ENCODE data around the gene SLC25A47. TPM values are rescaled to one million over a fixed set of nuclear protein-coding genes. Genes with fewer than 3 reads are reported as not detected.

Gene SLC25A47
- under 1 TPM in 1 of 2 donors, not detected in 1; under 0.01 TPM for total RNA-seq

GRCh38 chr14:100323121-100323941, at the start of gene SLC25A47:
TSS of gene SLC25A47 (plus strand) at chr14:100323339. CDS start at chr14:100323415, 76 bp downstream.

GRCh38 chr14:100306101-100306997, 16.8 kb upstream of the SLC25A47 start, which contains the start of gene SLC25A29:
TSS of gene SLC25A29 (minus strand) at chr14:100306444. CDS start at chr14:100306232, 212 bp downstream.

GRCh38 chr14:100375963-100376735, 53.0 kb downstream of the SLC25A47 start, which contains the start of gene WDR25:
TSS of gene WDR25 (plus strand) at chr14:100376485.

Small RNA genes within 50 kb of the gene (small RNA-seq; reads per million reads assigned to genes)
- gene AL157871.3 (0.39 to 1.0 reads per million in 2 donors), gene MIR345 (2.6 to 3.3 reads per million in 2 donors), gene RN7SL523P (0 reads per million in 2 donors)

Other genes with a start within 250 kb of the SLC25A47 start
- not detected for gene DEGS2, start 163.7 kb upstream of the SLC25A47 start, total RNA-seq
- gene YY1, start 84.2 kb upstream of the SLC25A47 start, total RNA-seq: 10 to 100 TPM; 27.5 to 37.6 TPM
- gene SLC25A29, start 16.9 kb upstream of the SLC25A47 start, total RNA-seq: 10 to 100 TPM; 12.3 to 13.1 TPM
- 10 to 100 TPM; 17.3 to 17.6 TPM for gene WDR25, start 53.1 kb downstream of the SLC25A47 start, total RNA-seq